GM23338 (cell line): ENCODE results near the gene AK3. TPM values are rescaled to one million over a fixed set of nuclear protein-coding genes. Genes with fewer than 3 reads are reported as not detected.
"Not testable (repeated sequence)": the region's sequence is repeated elsewhere in the genome, so short reads cannot be mapped to it uniquely, and the experiment has no call there.

Source experiments
- ATAC-seq: fragments of 200-7000 bp; cut with Tn5 transposase; 3 replicates; pipeline ENCODE4 v1.9.1; 2020
- DNase-seq: peaks from one replicate; pipeline ENCODE4 v3.0.0-alpha.2; 2015; ENCODE audit warnings: low spot score
- H2AFZ ChIP-seq: fragments of 200-600 bp; sonication (generic); 2 replicates; pipeline ENCODE4 v1.8.0; 2016; ENCODE audit warnings: antibody characterized with exemption, mild to moderate bottlenecking, moderate library complexity
- H3F3A ChIP-seq: fragments of 200-600 bp; sonication (generic); replicated peaks from 2 replicates; pipeline ENCODE4 v1.8.0; 2017; ENCODE audit warnings: antibody characterized with exemption, mixed run types, low read depth
- H3K27ac ChIP-seq: fragments of 200-600 bp; sonication (generic); 2 replicates; pipeline ENCODE4 v1.6.1; 2016; ENCODE audit warnings: low read depth
- H3K27me3 ChIP-seq: fragments of 200-600 bp; sonication (generic); 2 replicates; pipeline ENCODE4 v1.8.0; 2016; ENCODE audit warnings: mild to moderate bottlenecking, mixed run types, moderate library complexity; ENCODE audit not compliant: insufficient read depth
- H3K36me3 ChIP-seq: fragments of 200-600 bp; sonication (generic); 2 replicates; pipeline ENCODE4 v1.8.0; 2016; ENCODE audit warnings: mild to moderate bottlenecking; ENCODE audit not compliant: insufficient read depth
- H3K4me1 ChIP-seq: fragments of 200-600 bp; sonication (generic); 2 replicates; pipeline ENCODE4 v1.8.0; 2016; ENCODE audit warnings: mild to moderate bottlenecking, moderate library complexity; ENCODE audit not compliant: insufficient read depth
- H3K4me2 ChIP-seq: fragments of 200-600 bp; sonication (generic); 2 replicates; pipeline ENCODE4 v1.7.1; 2017; ENCODE audit warnings: mixed run types
- H3K4me3 ChIP-seq: fragments of 200-600 bp; sonication (generic); 2 replicates; pipeline ENCODE4 v1.6.1; 2016; ENCODE audit warnings: mixed run types
- H3K79me2 ChIP-seq: fragments of 200-600 bp; sonication (generic); replicated peaks from 2 replicates; pipeline ENCODE4 v1.8.0; 2017; ENCODE audit warnings: mild to moderate bottlenecking; ENCODE audit not compliant: insufficient read depth
- H3K9me2 ChIP-seq: fragments of 200-600 bp; sonication (generic); 2 replicates; pipeline ENCODE4 v1.8.0; 2017; ENCODE audit not compliant: insufficient read depth
- H4K20me1 ChIP-seq: fragments of 200-600 bp; sonication (generic); replicated peaks from 2 replicates; pipeline ENCODE4 v1.8.0; 2017; ENCODE audit warnings: mild to moderate bottlenecking; ENCODE audit not compliant: insufficient read depth
- H3K27ac Mint-ChIP-seq: 2 replicates; pipeline ENCODE4 v1.8.0; 2020; ENCODE audit warnings: inconsistent platforms, mild to moderate bottlenecking, moderate library complexity, mixed read lengths
- H3K27me3 Mint-ChIP-seq: 3 replicates; pipeline ENCODE4 v1.8.0; 2022; ENCODE audit warnings: low read depth, mild to moderate bottlenecking, moderate library complexity, mixed read lengths, inconsistent platforms; ENCODE audit not compliant: insufficient read depth, poor library complexity
- H3K36me3 Mint-ChIP-seq: 3 replicates; pipeline ENCODE4 v1.8.0; 2021; ENCODE audit warnings: low read depth, mild to moderate bottlenecking, inconsistent platforms, moderate library complexity, mixed read lengths
- H3K4me1 Mint-ChIP-seq: 3 replicates; pipeline ENCODE4 v1.8.0; 2020; ENCODE audit warnings: mild to moderate bottlenecking, inconsistent platforms, mixed read lengths
- H3K4me3 Mint-ChIP-seq: 3 replicates; pipeline ENCODE4 v1.8.0; 2021; ENCODE audit warnings: moderate library complexity, mild to moderate bottlenecking, inconsistent platforms, mixed read lengths
- H3K9me3 Mint-ChIP-seq: 3 replicates; pipeline ENCODE4 v1.8.0; 2020; ENCODE audit warnings: moderate library complexity, mild to moderate bottlenecking, inconsistent platforms, mixed read lengths
- CTCF ChIP-seq, 2 experiments: fragments of 200-600 bp in 1 of 2; sonication (generic) in 1 of 2; conservative IDR thresholded peaks; 2 replicates each; pipeline versions ENCODE4 v1.5.1 to v1.6.1; 2016 to 2017; ENCODE audit warnings: antibody characterized with exemption in 2 of 2, low read depth in 2 of 2, mild to moderate bottlenecking in 2 of 2, moderate library complexity in 1 of 2
- EZH2 ChIP-seq: fragments of 200-600 bp; sonication (generic); IDR thresholded peaks from one replicate; pipeline ENCODE4 v1.8.0; 2017; ENCODE audit warnings: antibody characterized with exemption, mild to moderate bottlenecking, low read depth; ENCODE audit not compliant: unreplicated experiment
- JUNB ChIP-seq: IDR thresholded peaks from one replicate; pipeline ENCODE4 v1.6.1; 2016; ENCODE audit warnings: antibody characterized with exemption; ENCODE audit not compliant: unreplicated experiment
- POLR2AphosphoS5 ChIP-seq: IDR thresholded peaks from 2 replicates; pipeline ENCODE4 v1.6.1; 2016; ENCODE audit warnings: antibody characterized with exemption, low read depth
- REST ChIP-seq: IDR thresholded peaks from one replicate; pipeline ENCODE4 v1.6.1; 2018; ENCODE audit warnings: antibody characterized with exemption; ENCODE audit not compliant: unreplicated experiment
- ZNF114 ChIP-seq: fragments of 250-450 bp; sonication (Bioruptor Pico); IDR thresholded peaks from 2 replicates; pipeline ENCODE4 v1.5.0; 2020; ENCODE audit warnings: mild to moderate bottlenecking, moderate library complexity
- ZNF331 ChIP-seq: fragments of 250-450 bp; sonication (Bioruptor Pico); IDR thresholded peaks from 2 replicates; pipeline ENCODE4 v1.5.0; 2020; ENCODE audit warnings: low read depth, mild to moderate bottlenecking, moderate library complexity
- polyA plus RNA-seq: library from polyadenylated mRNA; unstranded; fragments of >200 nt; fragmentation: Nextera tagmentation; extraction: Ambion mirVana; gene quantifications from 2 replicates; pipeline ENCODE4 v1.2.1, GENCODE V29; 2016
- total RNA-seq: library from RNA; depleted of rRNA; stranded (reverse); fragments of >200 nt; shearing (Covaris generic); gene quantifications from 2 replicates; pipeline ENCODE4 v1.2.3, GENCODE V29; 2014
- TF ChIP-seq, protein P1 (sequence below): fragments of 250-450 bp; sonication (Bioruptor Pico); IDR thresholded peaks from 2 replicates; pipeline ENCODE4 v1.5.0; 2020; ENCODE audit warnings: mild to moderate bottlenecking, moderate library complexity

Gene AK3
- total and polyA plus RNA-seq, 2 experiments from 2014 or later: 30.1 to 40.2 TPM

GRCh38 chr9:4780651-4781050 is 39.6 kb upstream of the AK3 start (continued):
- TF ChIP-seq, protein P1, sequence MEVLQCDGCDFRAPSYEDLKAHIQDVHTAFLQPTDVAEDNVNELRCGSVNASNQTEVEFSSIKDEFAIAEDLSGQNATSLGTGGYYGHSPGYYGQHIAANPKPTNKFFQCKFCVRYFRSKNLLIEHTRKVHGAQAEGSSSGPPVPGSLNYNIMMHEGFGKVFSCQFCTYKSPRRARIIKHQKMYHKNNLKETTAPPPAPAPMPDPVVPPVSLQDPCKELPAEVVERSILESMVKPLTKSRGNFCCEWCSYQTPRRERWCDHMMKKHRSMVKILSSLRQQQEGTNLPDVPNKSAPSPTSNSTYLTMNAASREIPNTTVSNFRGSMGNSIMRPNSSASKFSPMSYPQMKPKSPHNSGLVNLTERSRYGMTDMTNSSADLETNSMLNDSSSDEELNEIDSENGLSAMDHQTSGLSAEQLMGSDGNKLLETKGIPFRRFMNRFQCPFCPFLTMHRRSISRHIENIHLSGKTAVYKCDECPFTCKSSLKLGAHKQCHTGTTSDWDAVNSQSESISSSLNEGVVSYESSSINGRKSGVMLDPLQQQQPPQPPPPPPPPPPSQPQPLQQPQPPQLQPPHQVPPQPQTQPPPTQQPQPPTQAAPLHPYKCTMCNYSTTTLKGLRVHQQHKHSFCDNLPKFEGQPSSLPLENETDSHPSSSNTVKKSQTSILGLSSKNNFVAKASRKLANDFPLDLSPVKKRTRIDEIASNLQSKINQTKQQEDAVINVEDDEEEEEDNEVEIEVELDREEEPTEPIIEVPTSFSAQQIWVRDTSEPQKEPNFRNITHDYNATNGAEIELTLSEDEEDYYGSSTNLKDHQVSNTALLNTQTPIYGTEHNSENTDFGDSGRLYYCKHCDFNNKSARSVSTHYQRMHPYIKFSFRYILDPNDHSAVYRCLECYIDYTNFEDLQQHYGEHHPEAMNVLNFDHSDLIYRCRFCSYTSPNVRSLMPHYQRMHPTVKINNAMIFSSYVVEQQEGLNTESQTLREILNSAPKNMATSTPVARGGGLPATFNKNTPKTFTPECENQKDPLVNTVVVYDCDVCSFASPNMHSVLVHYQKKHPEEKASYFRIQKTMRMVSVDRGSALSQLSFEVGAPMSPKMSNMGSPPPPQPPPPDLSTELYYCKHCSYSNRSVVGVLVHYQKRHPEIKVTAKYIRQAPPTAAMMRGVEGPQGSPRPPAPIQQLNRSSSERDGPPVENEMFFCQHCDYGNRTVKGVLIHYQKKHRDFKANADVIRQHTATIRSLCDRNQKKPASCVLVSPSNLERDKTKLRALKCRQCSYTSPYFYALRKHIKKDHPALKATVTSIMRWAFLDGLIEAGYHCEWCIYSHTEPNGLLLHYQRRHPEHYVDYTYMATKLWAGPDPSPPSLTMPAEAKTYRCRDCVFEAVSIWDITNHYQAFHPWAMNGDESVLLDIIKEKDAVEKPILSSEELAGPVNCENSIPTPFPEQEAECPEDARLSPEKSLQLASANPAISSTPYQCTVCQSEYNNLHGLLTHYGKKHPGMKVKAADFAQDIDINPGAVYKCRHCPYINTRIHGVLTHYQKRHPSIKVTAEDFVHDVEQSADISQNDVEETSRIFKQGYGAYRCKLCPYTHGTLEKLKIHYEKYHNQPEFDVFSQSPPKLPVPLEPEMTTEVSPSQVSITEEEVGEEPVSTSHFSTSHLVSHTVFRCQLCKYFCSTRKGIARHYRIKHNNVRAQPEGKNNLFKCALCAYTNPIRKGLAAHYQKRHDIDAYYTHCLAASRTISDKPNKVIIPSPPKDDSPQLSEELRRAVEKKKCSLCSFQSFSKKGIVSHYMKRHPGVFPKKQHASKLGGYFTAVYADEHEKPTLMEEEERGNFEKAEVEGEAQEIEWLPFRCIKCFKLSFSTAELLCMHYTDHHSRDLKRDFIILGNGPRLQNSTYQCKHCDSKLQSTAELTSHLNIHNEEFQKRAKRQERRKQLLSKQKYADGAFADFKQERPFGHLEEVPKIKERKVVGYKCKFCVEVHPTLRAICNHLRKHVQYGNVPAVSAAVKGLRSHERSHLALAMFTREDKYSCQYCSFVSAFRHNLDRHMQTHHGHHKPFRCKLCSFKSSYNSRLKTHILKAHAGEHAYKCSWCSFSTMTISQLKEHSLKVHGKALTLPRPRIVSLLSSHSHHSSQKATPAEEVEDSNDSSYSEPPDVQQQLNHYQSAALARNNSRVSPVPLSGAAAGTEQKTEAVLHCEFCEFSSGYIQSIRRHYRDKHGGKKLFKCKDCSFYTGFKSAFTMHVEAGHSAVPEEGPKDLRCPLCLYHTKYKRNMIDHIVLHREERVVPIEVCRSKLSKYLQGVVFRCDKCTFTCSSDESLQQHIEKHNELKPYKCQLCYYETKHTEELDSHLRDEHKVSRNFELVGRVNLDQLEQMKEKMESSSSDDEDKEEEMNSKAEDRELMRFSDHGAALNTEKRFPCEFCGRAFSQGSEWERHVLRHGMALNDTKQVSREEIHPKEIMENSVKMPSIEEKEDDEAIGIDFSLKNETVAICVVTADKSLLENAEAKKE (CRISPR knock-in tag): no peak

- not testable (repeated sequence) for H3K27ac ChIP-seq, H3F3A ChIP-seq, H3K9me3 Mint-ChIP-seq, H3K27ac Mint-ChIP-seq, H3K36me3 Mint-ChIP-seq, H3K4me1 ChIP-seq, H3K4me3 Mint-ChIP-seq, H3K27me3 Mint-ChIP-seq, H3K9me2 ChIP-seq, H3K4me2 ChIP-seq, H3K4me3 ChIP-seq, ATAC-seq, H4K20me1 ChIP-seq, H3K36me3 ChIP-seq, H3K27me3 ChIP-seq, H2AFZ ChIP-seq, H3K79me2 ChIP-seq, DNase-seq, H3K4me1 Mint-ChIP-seq
Measured at GRCh38 chr9:4774958-4775357, 34.0 kb upstream of the AK3 start.

DNA sequence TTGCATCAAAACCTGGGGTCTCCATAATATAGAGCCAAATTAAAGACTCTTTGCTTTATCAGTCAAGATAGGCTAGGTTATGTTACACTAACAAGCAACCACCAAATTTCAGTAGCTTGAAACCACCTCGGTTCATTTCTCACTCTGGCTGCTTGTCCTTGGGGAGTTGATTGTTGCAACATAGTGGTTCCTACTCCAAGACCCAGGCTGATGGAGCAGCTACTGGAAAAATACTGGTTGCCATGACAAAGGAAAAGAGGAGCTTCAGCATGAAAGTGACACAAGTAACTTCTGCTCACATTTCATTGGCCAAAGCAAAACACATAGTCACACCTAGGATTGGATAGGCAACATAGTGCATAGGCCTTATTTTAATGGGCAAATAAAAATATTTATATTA is 33.2 kb upstream of the AK3 start:
- ATAC-seq: no peak
- Histone ChIP-seq H3K4me3 (no peak overlapping the region), H4K20me1 (no peaks in the 10 kb centered on the region), H3K27me3 (no peaks in the 10 kb centered on the region), H3K79me2 (no peaks in the 10 kb centered on the region), H3K36me3 (no peaks in the 10 kb centered on the region), H3K27ac (no peak overlapping the region), H3F3A (no peaks in the 10 kb centered on the region), H3K4me1 (no peaks in the 10 kb centered on the region), H3K9me2 (no peaks in the 10 kb centered on the region), H3K4me2 (no peak overlapping the region), H2AFZ (no peak overlapping the region)
- H3K9me3 Mint-ChIP-seq: no peaks in the 10 kb centered on the region
- H3K27me3 Mint-ChIP-seq: peaks cover 6% of the 10 kb centered on the region
- no peaks in the 10 kb centered on the region for H3K36me3 Mint-ChIP-seq
- H3K4me3 Mint-ChIP-seq: no peak overlapping the region
- TF ChIP-seq ZNF114 (CRISPR knock-in tag): no peak
- no peak for TF ChIP-seq POLR2AphosphoS5
- TF ChIP-seq CTCF (conservative IDR thresholded peaks at IDR 0.05; ENCODE audit: low read depth in 2 of 2): no peak
- TF ChIP-seq JUNB: no peak
- TF ChIP-seq REST: no peak
- no peak for TF ChIP-seq ZNF331 (CRISPR knock-in tag)
- TF ChIP-seq EZH2: no peak
- H3K27ac Mint-ChIP-seq: no peak overlapping the region
- no peaks in the 10 kb centered on the region for H3K4me1 Mint-ChIP-seq
- no peak for DNase-seq
